Liver (tissue), 5 donors: ENCODE data around the gene TMEM161B. TPM values are rescaled to one million over a fixed set of nuclear protein-coding genes. Genes with fewer than 3 reads are reported as not detected.

Source experiments
- polyA plus RNA-seq, 2 donors: library from polyadenylated mRNA; stranded (reverse) in 1 of 2; unstranded in 1 of 2; fragments of 200-250 nt in 1 of 2; fragments of >200 nt in 1 of 2; fragmentation: Nextera tagmentation in 1 of 2; extraction: Ambion mirVana in 1 of 2; gene quantifications; one replicate each; pipeline versions ENCODE4 v1.2.1 to v1.2.3, GENCODE V29; 2013 to 2015
- small RNA-seq: library from RNA; depleted of rRNA; stranded (forward); fragments of <200 nt; gene quantifications from one replicate; pipeline ENCODE3, GENCODE V24; 2014
- total RNA-seq, 2 donors: library from RNA; depleted of rRNA; stranded (reverse); fragments of >200 nt; gene quantifications; one replicate each; pipeline ENCODE4 v1.2.3, GENCODE V29; 2014
- donor health status: healthy.
- donor health status: healthy.
- donor health status: healthy.

TMEM161B gene
- total and polyA plus RNA-seq, 4 donors: 3.9 to 14.2 (median 8.6) TPM

Small RNA genes within 50 kb of the gene (small RNA-seq; reads per million reads assigned to genes)
- not detected for gene RNA5SP187
